Measurements from ENCODE around the gene GP5.

DNA sequence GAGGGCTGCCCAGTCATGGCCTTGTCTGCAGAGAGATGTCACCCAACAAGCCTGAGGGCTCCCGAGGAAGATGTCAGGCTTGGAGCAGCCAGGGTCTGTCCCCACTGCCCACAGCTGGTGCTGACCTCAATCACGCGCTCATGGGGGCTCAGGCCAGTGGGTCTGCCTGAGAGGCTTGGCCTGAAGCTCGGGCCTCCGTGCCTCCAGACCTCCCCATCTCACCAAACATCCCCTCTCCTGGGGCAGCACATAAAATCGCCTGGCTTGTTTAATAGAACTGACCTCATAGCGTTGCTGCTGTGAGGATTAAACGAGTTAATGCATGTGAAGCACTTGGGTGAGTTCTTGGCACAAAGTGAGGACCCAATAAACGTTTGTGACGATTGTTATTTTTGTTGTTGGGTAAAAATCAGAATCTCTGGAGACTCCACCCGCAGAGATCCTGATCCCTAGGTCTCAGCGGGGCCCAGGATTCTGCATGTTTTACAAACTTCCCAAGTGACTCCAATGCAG is 33.0 kb downstream of the GP5 start:
- TF ChIP-seq SUZ12 (IDR thresholded peaks at IDR 0.05; ENCODE audit: extremely low read depth, insufficient read depth, insufficient read length) (no peak), YY1 (IDR thresholded peaks at IDR 0.05; ENCODE audit: insufficient read depth, insufficient read length) (no peak), ZNF274 (IDR thresholded peaks at IDR 0.05; ENCODE audit: low read depth, low read length) (no peak)
